GM12873 (cell line): ENCODE measurements around the gene PIBF1.

Source experiments
- CTCF ChIP-seq: IDR thresholded peaks from 2 replicates; pipeline ENCODE4 v1.5.1; 2012; ENCODE audit warnings: low read depth, mild to moderate bottlenecking, moderate library complexity, low read length, control low read depth; ENCODE audit not compliant: insufficient read depth; ENCODE audit errors: missing control alignments

Gene PIBF1

GRCh38 chr13:73034901-73035300 is 253.0 kb downstream of the PIBF1 start:
- TF ChIP-seq CTCF = no peak

- TF ChIP-seq CTCF = no peak
These were observed 253.7 kb downstream of the PIBF1 start for GRCh38 chr13:73035660-73036059.

- no peak for TF ChIP-seq CTCF
These were observed 254.6 kb downstream of the PIBF1 start for GRCh38 chr13:73036566-73036965.

GRCh38 chr13:73038064-73038463 is 256.1 kb downstream of the PIBF1 start:
- no peak for TF ChIP-seq CTCF

GRCh38 chr13:73039201-73040108 is 257.5 kb downstream of the PIBF1 start:
- TF ChIP-seq CTCF = no peak

GRCh38 chr13:73040484-73040883 is 258.6 kb downstream of the PIBF1 start:
- no peak for TF ChIP-seq CTCF

- TF ChIP-seq CTCF = no peak
These were observed 259.1 kb downstream of the PIBF1 start for GRCh38 chr13:73040968-73041596.
